Measurements from ENCODE around the gene NSD2.

DNA sequence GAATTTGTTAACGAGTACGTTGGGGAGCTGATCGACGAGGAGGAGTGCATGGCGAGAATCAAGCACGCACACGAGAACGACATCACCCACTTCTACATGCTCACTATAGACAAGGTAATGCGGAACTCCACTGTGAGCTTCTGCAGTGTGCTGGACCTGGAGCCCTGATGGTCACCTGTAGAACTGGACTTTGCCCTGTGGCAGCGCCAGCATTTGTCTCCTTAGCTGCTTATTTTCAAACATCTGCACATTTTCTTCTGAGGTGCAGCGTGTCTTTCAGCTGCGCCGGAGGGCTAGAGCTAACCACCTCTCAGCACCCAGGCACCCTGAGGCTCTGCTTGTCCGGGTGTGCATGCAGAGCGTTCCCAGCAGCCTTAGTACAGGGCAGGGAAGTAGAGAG, 89.8 kb downstream of the NSD2 start:
- TF ChIP-seq, protein P1, sequence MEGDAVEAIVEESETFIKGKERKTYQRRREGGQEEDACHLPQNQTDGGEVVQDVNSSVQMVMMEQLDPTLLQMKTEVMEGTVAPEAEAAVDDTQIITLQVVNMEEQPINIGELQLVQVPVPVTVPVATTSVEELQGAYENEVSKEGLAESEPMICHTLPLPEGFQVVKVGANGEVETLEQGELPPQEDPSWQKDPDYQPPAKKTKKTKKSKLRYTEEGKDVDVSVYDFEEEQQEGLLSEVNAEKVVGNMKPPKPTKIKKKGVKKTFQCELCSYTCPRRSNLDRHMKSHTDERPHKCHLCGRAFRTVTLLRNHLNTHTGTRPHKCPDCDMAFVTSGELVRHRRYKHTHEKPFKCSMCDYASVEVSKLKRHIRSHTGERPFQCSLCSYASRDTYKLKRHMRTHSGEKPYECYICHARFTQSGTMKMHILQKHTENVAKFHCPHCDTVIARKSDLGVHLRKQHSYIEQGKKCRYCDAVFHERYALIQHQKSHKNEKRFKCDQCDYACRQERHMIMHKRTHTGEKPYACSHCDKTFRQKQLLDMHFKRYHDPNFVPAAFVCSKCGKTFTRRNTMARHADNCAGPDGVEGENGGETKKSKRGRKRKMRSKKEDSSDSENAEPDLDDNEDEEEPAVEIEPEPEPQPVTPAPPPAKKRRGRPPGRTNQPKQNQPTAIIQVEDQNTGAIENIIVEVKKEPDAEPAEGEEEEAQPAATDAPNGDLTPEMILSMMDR (IDR thresholded peaks at IDR 0.05) = no peak
- TF ChIP-seq GABPB1 (CRISPR knock-in tag; IDR thresholded peaks at IDR 0.05) = no peak
- TF ChIP-seq SMAD3 (CRISPR knock-in tag; IDR thresholded peaks at IDR 0.05; ENCODE audit: borderline replicate concordance) = no peak
- TF ChIP-seq CREB1 (CRISPR knock-in tag; IDR thresholded peaks at IDR 0.05) = no peak
- TF ChIP-seq ZNF263 (CRISPR knock-in tag; IDR thresholded peaks at IDR 0.05; ENCODE audit: low read depth) = no peak
- TF ChIP-seq, protein P2, sequence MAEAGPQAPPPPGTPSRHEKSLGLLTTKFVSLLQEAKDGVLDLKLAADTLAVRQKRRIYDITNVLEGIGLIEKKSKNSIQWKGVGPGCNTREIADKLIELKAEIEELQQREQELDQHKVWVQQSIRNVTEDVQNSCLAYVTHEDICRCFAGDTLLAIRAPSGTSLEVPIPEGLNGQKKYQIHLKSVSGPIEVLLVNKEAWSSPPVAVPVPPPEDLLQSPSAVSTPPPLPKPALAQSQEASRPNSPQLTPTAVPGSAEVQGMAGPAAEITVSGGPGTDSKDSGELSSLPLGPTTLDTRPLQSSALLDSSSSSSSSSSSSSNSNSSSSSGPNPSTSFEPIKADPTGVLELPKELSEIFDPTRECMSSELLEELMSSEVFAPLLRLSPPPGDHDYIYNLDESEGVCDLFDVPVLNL (CRISPR knock-in tag; IDR thresholded peaks at IDR 0.05; ENCODE audit: borderline replicate concordance, low read depth) = no peak
- no peak for TF ChIP-seq FOXK1 (CRISPR knock-in tag; IDR thresholded peaks at IDR 0.05)
- no peak for TF ChIP-seq ESRRA (CRISPR knock-in tag; IDR thresholded peaks at IDR 0.05; ENCODE audit: borderline replicate concordance)
- TF ChIP-seq, protein P3, sequence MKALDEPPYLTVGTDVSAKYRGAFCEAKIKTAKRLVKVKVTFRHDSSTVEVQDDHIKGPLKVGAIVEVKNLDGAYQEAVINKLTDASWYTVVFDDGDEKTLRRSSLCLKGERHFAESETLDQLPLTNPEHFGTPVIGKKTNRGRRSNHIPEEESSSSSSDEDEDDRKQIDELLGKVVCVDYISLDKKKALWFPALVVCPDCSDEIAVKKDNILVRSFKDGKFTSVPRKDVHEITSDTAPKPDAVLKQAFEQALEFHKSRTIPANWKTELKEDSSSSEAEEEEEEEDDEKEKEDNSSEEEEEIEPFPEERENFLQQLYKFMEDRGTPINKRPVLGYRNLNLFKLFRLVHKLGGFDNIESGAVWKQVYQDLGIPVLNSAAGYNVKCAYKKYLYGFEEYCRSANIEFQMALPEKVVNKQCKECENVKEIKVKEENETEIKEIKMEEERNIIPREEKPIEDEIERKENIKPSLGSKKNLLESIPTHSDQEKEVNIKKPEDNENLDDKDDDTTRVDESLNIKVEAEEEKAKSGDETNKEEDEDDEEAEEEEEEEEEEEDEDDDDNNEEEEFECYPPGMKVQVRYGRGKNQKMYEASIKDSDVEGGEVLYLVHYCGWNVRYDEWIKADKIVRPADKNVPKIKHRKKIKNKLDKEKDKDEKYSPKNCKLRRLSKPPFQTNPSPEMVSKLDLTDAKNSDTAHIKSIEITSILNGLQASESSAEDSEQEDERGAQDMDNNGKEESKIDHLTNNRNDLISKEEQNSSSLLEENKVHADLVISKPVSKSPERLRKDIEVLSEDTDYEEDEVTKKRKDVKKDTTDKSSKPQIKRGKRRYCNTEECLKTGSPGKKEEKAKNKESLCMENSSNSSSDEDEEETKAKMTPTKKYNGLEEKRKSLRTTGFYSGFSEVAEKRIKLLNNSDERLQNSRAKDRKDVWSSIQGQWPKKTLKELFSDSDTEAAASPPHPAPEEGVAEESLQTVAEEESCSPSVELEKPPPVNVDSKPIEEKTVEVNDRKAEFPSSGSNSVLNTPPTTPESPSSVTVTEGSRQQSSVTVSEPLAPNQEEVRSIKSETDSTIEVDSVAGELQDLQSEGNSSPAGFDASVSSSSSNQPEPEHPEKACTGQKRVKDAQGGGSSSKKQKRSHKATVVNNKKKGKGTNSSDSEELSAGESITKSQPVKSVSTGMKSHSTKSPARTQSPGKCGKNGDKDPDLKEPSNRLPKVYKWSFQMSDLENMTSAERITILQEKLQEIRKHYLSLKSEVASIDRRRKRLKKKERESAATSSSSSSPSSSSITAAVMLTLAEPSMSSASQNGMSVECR (CRISPR knock-in tag; IDR thresholded peaks at IDR 0.05; ENCODE audit: borderline replicate concordance) = no peak
- TF ChIP-seq, protein P4, sequence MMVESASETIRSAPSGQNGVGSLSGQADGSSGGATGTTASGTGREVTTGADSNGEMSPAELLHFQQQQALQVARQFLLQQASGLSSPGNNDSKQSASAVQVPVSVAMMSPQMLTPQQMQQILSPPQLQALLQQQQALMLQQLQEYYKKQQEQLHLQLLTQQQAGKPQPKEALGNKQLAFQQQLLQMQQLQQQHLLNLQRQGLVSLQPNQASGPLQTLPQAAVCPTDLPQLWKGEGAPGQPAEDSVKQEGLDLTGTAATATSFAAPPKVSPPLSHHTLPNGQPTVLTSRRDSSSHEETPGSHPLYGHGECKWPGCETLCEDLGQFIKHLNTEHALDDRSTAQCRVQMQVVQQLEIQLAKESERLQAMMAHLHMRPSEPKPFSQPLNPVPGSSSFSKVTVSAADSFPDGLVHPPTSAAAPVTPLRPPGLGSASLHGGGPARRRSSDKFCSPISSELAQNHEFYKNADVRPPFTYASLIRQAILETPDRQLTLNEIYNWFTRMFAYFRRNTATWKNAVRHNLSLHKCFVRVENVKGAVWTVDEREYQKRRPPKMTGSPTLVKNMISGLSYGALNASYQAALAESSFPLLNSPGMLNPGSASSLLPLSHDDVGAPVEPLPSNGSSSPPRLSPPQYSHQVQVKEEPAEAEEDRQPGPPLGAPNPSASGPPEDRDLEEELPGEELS (CRISPR knock-in tag; IDR thresholded peaks at IDR 0.05) = no peak
- TF ChIP-seq, protein P5, sequence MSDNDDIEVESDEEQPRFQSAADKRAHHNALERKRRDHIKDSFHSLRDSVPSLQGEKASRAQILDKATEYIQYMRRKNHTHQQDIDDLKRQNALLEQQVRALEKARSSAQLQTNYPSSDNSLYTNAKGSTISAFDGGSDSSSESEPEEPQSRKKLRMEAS (CRISPR knock-in tag; IDR thresholded peaks at IDR 0.05) = no peak
- TF ChIP-seq CREM (CRISPR knock-in tag; IDR thresholded peaks at IDR 0.05) = no peak
- TF ChIP-seq, protein P6, sequence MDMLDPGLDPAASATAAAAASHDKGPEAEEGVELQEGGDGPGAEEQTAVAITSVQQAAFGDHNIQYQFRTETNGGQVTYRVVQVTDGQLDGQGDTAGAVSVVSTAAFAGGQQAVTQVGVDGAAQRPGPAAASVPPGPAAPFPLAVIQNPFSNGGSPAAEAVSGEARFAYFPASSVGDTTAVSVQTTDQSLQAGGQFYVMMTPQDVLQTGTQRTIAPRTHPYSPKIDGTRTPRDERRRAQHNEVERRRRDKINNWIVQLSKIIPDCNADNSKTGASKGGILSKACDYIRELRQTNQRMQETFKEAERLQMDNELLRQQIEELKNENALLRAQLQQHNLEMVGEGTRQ (CRISPR knock-in tag; IDR thresholded peaks at IDR 0.05) = no peak

Data from WTC11 (cell line).